Stimulated activated CD4-positive, alpha-beta T cell treated with anti-CD3 and anti-CD28 coated beads, TNF-alpha, amount 100 ng/mL, for 4 hours (primary cell): ENCODE data around the gene BACH2.
"Not testable (repeated sequence)": the region's sequence is repeated elsewhere in the genome, so short reads cannot be mapped to it uniquely, and the experiment has no call there.

ENCODE experiments used
- DNase-seq, 3 experiments: peaks; one replicate each; pipeline ENCODE4 v3.0.0-alpha.2; 2020; ENCODE audit warnings: low read depth in 3 of 3

BACH2 gene

GRCh38 chr6:89971338-89972024 lies 325.2 kb downstream of the BACH2 start:
- DNase-seq: not testable (repeated sequence)

GRCh38 chr6:89970609-89971337 lies 325.9 kb downstream of the BACH2 start:
- DNase-seq: no peak

- DNase-seq: no peak
Measured at GRCh38 chr6:89970072-89970471, 326.6 kb downstream of the BACH2 start.

GRCh38 chr6:89966913-89967312 lies 329.7 kb downstream of the BACH2 start:
- no peak for DNase-seq

GRCh38 chr6:89966228-89966544 lies 330.5 kb downstream of the BACH2 start:
- DNase-seq: no peak

- no peak for DNase-seq
Measured at GRCh38 chr6:89965441-89966227, 331.0 kb downstream of the BACH2 start.

- no peak for DNase-seq
Measured at GRCh38 chr6:89963391-89963790, 333.3 kb downstream of the BACH2 start.

- no peak for DNase-seq
Measured at GRCh38 chr6:89961481-89961880, 335.2 kb downstream of the BACH2 start.

GRCh38 chr6:89959883-89960282 lies 336.8 kb downstream of the BACH2 start:
- no peak for DNase-seq

GRCh38 chr6:89956182-89956581 lies 340.5 kb downstream of the BACH2 start:
- no peak for DNase-seq

- no peak for DNase-seq
Measured at GRCh38 chr6:89955364-89955763, 341.3 kb downstream of the BACH2 start.

GRCh38 chr6:89954721-89955148 lies 341.9 kb downstream of the BACH2 start:
- DNase-seq: no peak

GRCh38 chr6:89952686-89953085 lies 344.0 kb downstream of the BACH2 start:
- DNase-seq: peak in 1 of 3 experiments; percentile 20

- no peak for DNase-seq
Measured at GRCh38 chr6:89952105-89952671, 344.5 kb downstream of the BACH2 start.

- no peak for DNase-seq
Measured at GRCh38 chr6:89951574-89952104, 345.0 kb downstream of the BACH2 start.

GRCh38 chr6:89950879-89951391 lies 345.7 kb downstream of the BACH2 start:
- DNase-seq: no peak

GRCh38 chr6:89950446-89950845 lies 346.2 kb downstream of the BACH2 start:
- no peak for DNase-seq

GRCh38 chr6:89948876-89949275 lies 347.8 kb downstream of the BACH2 start:
- DNase-seq: no peak

GRCh38 chr6:89944826-89945407 lies 351.7 kb downstream of the BACH2 start:
- DNase-seq: no peak

GRCh38 chr6:89944181-89944755 lies 352.4 kb downstream of the BACH2 start:
- no peak for DNase-seq

GRCh38 chr6:89942601-89943000 lies 354.0 kb downstream of the BACH2 start:
- DNase-seq: no peak
